ENCODE results near the gene KLC1.

DNA sequence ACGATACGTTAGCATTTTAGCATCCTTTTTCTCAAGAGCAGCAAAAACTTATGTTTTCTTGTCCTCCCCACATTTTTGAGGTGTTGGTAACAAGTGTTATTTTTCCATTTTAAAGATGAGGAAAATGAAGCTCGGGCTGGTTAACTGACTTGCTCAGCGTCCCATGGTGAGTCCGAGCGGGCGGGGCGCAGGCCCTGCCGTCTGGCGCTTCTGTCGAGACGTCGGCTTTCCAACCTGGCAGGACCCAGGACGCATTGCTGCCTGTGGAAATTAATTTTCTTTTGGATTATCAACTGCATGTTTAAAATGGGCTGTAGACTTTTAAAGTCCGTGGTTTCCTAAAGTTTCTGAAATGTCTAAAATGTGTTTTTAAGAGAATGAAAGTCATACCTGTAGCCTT, 55.9 kb downstream of the KLC1 start:
- no peak for TF ChIP-seq EGR1 (IDR thresholded peaks at IDR 0.05; ENCODE audit: low read depth in 2 of 2)
- TF ChIP-seq, protein P1, sequence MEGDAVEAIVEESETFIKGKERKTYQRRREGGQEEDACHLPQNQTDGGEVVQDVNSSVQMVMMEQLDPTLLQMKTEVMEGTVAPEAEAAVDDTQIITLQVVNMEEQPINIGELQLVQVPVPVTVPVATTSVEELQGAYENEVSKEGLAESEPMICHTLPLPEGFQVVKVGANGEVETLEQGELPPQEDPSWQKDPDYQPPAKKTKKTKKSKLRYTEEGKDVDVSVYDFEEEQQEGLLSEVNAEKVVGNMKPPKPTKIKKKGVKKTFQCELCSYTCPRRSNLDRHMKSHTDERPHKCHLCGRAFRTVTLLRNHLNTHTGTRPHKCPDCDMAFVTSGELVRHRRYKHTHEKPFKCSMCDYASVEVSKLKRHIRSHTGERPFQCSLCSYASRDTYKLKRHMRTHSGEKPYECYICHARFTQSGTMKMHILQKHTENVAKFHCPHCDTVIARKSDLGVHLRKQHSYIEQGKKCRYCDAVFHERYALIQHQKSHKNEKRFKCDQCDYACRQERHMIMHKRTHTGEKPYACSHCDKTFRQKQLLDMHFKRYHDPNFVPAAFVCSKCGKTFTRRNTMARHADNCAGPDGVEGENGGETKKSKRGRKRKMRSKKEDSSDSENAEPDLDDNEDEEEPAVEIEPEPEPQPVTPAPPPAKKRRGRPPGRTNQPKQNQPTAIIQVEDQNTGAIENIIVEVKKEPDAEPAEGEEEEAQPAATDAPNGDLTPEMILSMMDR (IDR thresholded peaks at IDR 0.05; ENCODE audit: low read depth, low read length, missing input control): no peak
- TF ChIP-seq RAD21 (IDR thresholded peaks at IDR 0.05): no peak
- no peak for TF ChIP-seq REST (IDR thresholded peaks at IDR 0.05)
- TF ChIP-seq SP1 (IDR thresholded peaks at IDR 0.05): no peak
- TF ChIP-seq RXRA (IDR thresholded peaks at IDR 0.05): no peak
- TF ChIP-seq, protein P2, sequence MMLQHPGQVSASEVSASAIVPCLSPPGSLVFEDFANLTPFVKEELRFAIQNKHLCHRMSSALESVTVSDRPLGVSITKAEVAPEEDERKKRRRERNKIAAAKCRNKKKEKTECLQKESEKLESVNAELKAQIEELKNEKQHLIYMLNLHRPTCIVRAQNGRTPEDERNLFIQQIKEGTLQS (IDR thresholded peaks at IDR 0.05): no peak
- TF ChIP-seq, protein P3, sequence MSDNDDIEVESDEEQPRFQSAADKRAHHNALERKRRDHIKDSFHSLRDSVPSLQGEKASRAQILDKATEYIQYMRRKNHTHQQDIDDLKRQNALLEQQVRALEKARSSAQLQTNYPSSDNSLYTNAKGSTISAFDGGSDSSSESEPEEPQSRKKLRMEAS (IDR thresholded peaks at IDR 0.05): no peak
- TF ChIP-seq FOXA1 (IDR thresholded peaks at IDR 0.05): no peak

Measured in liver (tissue), 3 donors.